Lower leg skin (tissue), 4 donors: ENCODE data around the gene LRRC53. TPM values are rescaled to one million over a fixed set of nuclear protein-coding genes. Genes with fewer than 3 reads are reported as not detected.

Source experiments
- DNase-seq, 2 donors: peaks; one replicate each; pipeline ENCODE4 v3.0.0-alpha.2; 2019; ENCODE audit warnings: low spot score in 2 of 2
- H3K4me3 ChIP-seq: fragments of 200-600 bp; sonication (generic); 2 replicates; pipeline ENCODE4 v1.5.1; 2017; ENCODE audit warnings: mild to moderate bottlenecking, low read depth; ENCODE audit not compliant: poor library complexity, severe bottlenecking
- POLR2A ChIP-seq, 2 donors: fragments of 450-650 bp; IDR thresholded peaks; one replicate each; pipeline ENCODE4 v1.6.1; 2016 to 2017; ENCODE audit warnings: antibody characterized with exemption in 2 of 2, mild to moderate bottlenecking in 1 of 2, moderate library complexity in 1 of 2
- WGBS, 2 donors: methylation state at CpG; one replicate each; pipeline ENCODE4 v1.1.5; 2018; 5-methylcytosine and 5-hydroxymethylcytosine counted together
- intact Hi-C: fragments of 100-400 bp; cut with DNase I; formaldehyde crosslinking; loops from one replicate; pipeline ENCODE4 v1.15.0; 2023; ENCODE audit warnings: low total_unique reads
- total RNA-seq, 4 donors: library from RNA; depleted of rRNA; stranded (reverse); fragments of >200 nt; gene quantifications; one replicate each; pipeline ENCODE4 v1.1.0, GENCODE V29; 2016
- TF ChIP-seq, protein P1 (sequence below), 3 donors: fragments of 450-650 bp; IDR thresholded peaks; one replicate each; pipeline ENCODE4 v1.5.1; 2016; ENCODE audit warnings: antibody characterized with exemption in 3 of 3, mild to moderate bottlenecking in 3 of 3, moderate library complexity in 2 of 3

LRRC53 gene
- total RNA-seq, 4 donors from 2014 or later: not detected

DNA sequence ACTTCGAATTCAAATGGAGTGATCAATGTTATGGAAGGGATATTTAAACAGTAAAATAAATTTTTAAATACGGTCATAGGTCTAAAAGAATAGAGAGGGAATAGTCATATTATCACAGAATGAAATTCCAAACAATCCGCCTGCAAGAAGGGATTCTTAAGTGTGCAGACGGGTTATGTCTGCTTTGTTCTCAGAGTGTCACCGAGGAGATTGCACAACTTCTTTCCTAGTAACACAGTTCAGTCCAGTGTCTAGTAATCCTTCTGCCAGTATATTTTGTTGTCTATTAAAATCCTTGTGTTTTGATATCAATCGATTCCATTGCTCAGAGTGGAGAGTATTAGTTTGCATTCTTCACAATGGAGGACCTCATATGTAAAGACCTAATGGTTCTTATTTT is 48.4 kb downstream of the LRRC53 start:
- 71 to 80% methylated on average over 6 of the region's 6 CpGs for WGBS, 2 donors
- TF ChIP-seq, protein P1, sequence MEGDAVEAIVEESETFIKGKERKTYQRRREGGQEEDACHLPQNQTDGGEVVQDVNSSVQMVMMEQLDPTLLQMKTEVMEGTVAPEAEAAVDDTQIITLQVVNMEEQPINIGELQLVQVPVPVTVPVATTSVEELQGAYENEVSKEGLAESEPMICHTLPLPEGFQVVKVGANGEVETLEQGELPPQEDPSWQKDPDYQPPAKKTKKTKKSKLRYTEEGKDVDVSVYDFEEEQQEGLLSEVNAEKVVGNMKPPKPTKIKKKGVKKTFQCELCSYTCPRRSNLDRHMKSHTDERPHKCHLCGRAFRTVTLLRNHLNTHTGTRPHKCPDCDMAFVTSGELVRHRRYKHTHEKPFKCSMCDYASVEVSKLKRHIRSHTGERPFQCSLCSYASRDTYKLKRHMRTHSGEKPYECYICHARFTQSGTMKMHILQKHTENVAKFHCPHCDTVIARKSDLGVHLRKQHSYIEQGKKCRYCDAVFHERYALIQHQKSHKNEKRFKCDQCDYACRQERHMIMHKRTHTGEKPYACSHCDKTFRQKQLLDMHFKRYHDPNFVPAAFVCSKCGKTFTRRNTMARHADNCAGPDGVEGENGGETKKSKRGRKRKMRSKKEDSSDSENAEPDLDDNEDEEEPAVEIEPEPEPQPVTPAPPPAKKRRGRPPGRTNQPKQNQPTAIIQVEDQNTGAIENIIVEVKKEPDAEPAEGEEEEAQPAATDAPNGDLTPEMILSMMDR (IDR thresholded peaks at IDR 0.05): no peak
- no peak for TF ChIP-seq POLR2A (IDR thresholded peaks at IDR 0.05)
- intact Hi-C loops: no loop called here
- H3K4me3 ChIP-seq: no peak overlapping the region
- DNase-seq: no peak

DNA sequence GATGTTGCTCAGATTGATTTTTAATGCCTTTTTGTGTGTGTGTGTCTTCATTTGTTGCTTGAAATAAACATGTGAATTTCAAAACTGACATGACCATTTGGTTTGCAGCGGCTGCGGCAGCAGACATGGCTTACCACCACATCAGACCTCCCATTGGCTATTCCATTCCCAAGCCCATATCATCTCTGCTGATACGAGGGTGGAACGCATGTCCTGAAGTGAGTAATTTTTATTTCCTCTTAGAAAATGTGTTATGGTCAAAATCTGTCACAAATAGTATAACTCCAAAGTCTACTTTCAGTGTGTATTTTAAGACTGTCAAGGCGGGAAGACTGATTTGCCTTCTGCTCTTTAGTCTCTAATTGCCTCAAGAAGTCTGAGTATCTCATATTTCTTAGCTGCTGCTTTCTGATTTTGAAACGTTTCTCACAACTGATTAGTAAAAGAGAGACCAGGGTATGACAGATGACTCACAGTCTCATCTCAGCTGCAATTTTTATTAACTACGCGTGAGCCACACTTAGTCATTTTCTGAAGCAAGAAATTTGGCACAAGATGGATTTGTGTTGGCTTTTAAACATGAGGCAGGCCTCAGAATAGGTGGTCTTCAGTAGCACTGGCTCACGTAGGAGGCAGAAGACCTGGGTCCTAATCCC is 49.0 kb downstream of the LRRC53 start:
- no peak for TF ChIP-seq POLR2A (IDR thresholded peaks at IDR 0.05)
- TF ChIP-seq, protein P1 (IDR thresholded peaks at IDR 0.05): no peak
- WGBS, 2 donors: 58 to 59% methylated on average over 9 of the region's 9 CpGs
- intact Hi-C loops: no loop called here
- DNase-seq: no peak
- H3K4me3 ChIP-seq: no peak overlapping the region

DNA sequence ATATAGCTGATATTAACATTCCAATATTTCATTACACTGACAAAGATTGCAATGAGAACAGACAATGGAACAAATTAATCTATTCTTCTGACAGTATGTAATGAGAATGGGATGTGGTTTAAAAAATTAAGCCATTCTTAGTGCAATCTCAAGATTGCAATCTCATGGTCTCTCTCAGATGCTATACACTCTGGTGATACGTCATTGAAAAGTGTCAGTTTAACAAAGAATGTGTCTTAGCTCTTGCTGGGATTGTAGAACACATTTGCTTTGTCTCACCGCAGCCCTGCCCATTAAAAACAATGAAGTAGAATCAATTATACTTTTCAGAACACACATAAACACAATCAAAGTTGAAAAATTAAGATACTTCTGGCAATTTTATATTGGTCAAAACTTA is 55.2 kb downstream of the LRRC53 start:
- intact Hi-C loops: no loop called here
- H3K4me3 ChIP-seq: no peak overlapping the region
- TF ChIP-seq, protein P1 (IDR thresholded peaks at IDR 0.05): no peak
- TF ChIP-seq POLR2A (IDR thresholded peaks at IDR 0.05): no peak
- WGBS, 2 donors: 87% methylated on average over 2 of the region's 2 CpGs
- DNase-seq: no peak

DNA sequence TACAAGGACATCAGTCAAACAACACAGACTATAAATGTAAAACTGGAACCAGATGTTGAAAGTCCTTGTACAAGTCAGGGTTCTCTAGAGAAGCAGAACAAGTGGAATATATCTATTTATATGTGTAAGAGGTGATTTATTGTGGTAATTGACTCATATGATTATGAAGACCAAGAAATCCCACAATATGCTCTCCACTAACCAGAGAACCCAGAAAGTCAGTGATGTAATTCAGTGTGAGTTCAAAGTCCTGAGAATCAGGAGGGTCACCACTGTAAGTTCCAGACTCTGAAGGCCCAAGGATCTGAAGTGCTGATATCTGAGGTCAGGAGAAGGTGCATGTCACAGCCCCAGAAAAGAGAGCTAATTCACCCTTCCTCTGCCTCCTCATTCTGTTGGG is 57.0 kb downstream of the LRRC53 start:
- DNase-seq: no peak
- no peak overlapping the region for H3K4me3 ChIP-seq
- TF ChIP-seq, protein P1 (IDR thresholded peaks at IDR 0.05): no peak
- TF ChIP-seq POLR2A (IDR thresholded peaks at IDR 0.05): no peak
- intact Hi-C loops: no loop called here

DNA sequence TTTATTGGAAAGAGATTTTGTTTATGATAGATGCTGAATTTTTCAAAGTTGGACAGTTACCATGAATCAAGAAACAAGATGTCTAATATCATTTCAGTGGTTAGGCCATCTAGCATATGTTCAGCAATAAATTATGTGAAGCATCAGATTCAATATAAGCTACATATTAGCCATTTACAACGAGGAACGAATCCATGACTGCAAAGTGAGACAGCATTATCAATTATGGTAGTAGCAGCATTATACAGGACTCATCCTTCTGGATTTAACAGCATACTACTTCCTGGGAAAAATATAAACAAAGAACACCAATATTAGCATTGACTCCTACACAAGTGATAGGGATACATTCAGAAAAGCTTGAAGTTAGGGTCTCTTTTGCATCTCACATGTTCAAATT is 59.1 kb downstream of the LRRC53 start:
- no peak overlapping the region for H3K4me3 ChIP-seq
- no peak for TF ChIP-seq POLR2A (IDR thresholded peaks at IDR 0.05)
- TF ChIP-seq, protein P1 (IDR thresholded peaks at IDR 0.05): no peak
- DNase-seq: no peak
- WGBS, 2 donors: 73 to 89% methylated on average over 2 of the region's 2 CpGs
- intact Hi-C loops: no loop called here

DNA sequence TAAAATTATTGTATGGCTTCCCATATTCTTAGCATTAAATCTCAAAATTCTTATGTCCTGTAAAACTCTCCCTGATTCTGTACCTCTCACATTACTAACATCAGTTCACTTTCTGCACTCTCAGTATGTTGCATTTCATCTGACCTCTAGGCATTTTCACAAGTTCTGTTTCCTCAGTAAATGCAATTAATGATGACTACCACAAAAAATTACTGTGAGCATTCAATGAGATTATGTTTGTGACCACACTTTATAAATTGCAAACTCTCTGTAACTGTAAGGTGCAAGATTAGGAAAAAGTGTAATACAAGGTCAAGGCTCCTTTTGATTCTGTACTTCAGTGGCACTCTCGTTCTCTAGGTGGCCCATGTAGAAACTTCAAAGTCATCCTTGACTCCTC is 60.4 kb downstream of the LRRC53 start:
- 76 to 78% methylated on average over 1 of the region's 1 CpG for WGBS, 2 donors
- TF ChIP-seq POLR2A (IDR thresholded peaks at IDR 0.05): no peak
- TF ChIP-seq, protein P1 (IDR thresholded peaks at IDR 0.05): no peak
- intact Hi-C loops: no loop called here
- DNase-seq: no peak
- no peak overlapping the region for H3K4me3 ChIP-seq
